IMR-90 (cell line): Measurements from ENCODE around the gene RHBDD2. TPM values are rescaled to one million over a fixed set of nuclear protein-coding genes. Genes with fewer than 3 reads are reported as not detected.

Source experiments
- ATAC-seq: fragments of 200-7000 bp; cut with Tn5 transposase; 2 replicates; pipeline ENCODE4 v1.9.1; 2020; ENCODE audit warnings: low read depth, mild to moderate bottlenecking, moderate library complexity
- BruUV-seq: library from RNA; stranded (reverse); fragments of 400-500 nt; replicated peaks from 2 replicates; lab custom pipeline; 2021; lab: Mats Ljungman, UMichigan
- CTCF ChIA-PET: fragments of 300-600 bp; formaldehyde crosslinking; extraction: SDS; loops from one replicate; lab custom pipeline; 2021; ENCODE audit warnings: antibody characterized with exemption; lab: Yijun Ruan, JAX
- POLR2A ChIA-PET: fragments of 300-600 bp; sonication (Branson Sonifier 250); formaldehyde crosslinking; loops from one replicate; lab custom pipeline; 2022; ENCODE audit warnings: antibody characterized with exemption; ENCODE audit not compliant: unreplicated experiment; lab: Charles Lee
- DNase-seq: peaks from one replicate; pipeline ENCODE4 v3.0.0; 2013
- H2AFZ ChIP-seq: replicated peaks from 2 replicates; pipeline ENCODE3; 2013; ENCODE audit warnings: low read length, mild to moderate bottlenecking; ENCODE audit not compliant: poor library complexity
- H2AK5ac ChIP-seq: 2 replicates; pipeline ENCODE4 v1.6.1; 2013; ENCODE audit warnings: low read depth, low read length, inconsistent platforms
- H2AK9ac ChIP-seq: replicated peaks from 2 replicates; pipeline ENCODE3; 2013; ENCODE audit warnings: mild to moderate bottlenecking, low read depth, low read length, moderate library complexity; ENCODE audit not compliant: poor library complexity
- H2BK120ac ChIP-seq: 2 replicates; pipeline ENCODE4 v1.6.1; 2013; ENCODE audit warnings: low read depth, low read length, inconsistent platforms
- H2BK15ac ChIP-seq: 3 replicates; pipeline ENCODE4 v1.6.1; 2013; ENCODE audit warnings: low read depth, low read length, inconsistent platforms
- H2BK20ac ChIP-seq: 2 replicates; pipeline ENCODE4 v1.6.1; 2013; ENCODE audit warnings: low read depth, mild to moderate bottlenecking, inconsistent platforms, low read length, moderate library complexity
- H2BK5ac ChIP-seq: 2 replicates; pipeline ENCODE4 v1.6.1; 2013; ENCODE audit warnings: mild to moderate bottlenecking, low read depth, low read length, inconsistent platforms; ENCODE audit not compliant: poor library complexity, severe bottlenecking
- H3K14ac ChIP-seq: replicated peaks from 2 replicates; pipeline ENCODE4 v1.6.1; 2013; ENCODE audit warnings: low read depth, low read length, inconsistent platforms
- H3K18ac ChIP-seq: 2 replicates; pipeline ENCODE4 v1.6.1; 2013; ENCODE audit warnings: low read depth, low read length, control low read depth
- H3K23ac ChIP-seq: 2 replicates; pipeline ENCODE4 v1.6.1; 2013; ENCODE audit warnings: low read depth, low read length, inconsistent platforms
- H3K27ac ChIP-seq: 2 replicates; pipeline ENCODE4 v1.5.1; 2013; ENCODE audit warnings: mild to moderate bottlenecking, control low read depth, low read length; ENCODE audit not compliant: insufficient read depth
- H3K27me3 ChIP-seq: 2 replicates; pipeline ENCODE4 v1.6.1; 2013; ENCODE audit warnings: low read length; ENCODE audit not compliant: control insufficient read depth, insufficient read depth
- H3K36me3 ChIP-seq: 2 replicates; pipeline ENCODE4 v1.6.1; 2013; ENCODE audit warnings: low read length, mixed read lengths; ENCODE audit not compliant: control insufficient read depth, insufficient read depth
- H3K4ac ChIP-seq: 2 replicates; pipeline ENCODE4 v1.6.1; 2013; ENCODE audit warnings: low read depth, low read length, inconsistent platforms
- H3K4me1 ChIP-seq: 2 replicates; pipeline ENCODE4 v1.6.1; 2013; ENCODE audit warnings: low read length, mixed read lengths; ENCODE audit not compliant: control insufficient read depth, insufficient read depth
- H3K4me2 ChIP-seq: 2 replicates; pipeline ENCODE4 v1.6.1; 2013; ENCODE audit warnings: low read depth, mild to moderate bottlenecking, control low read depth, low read length, moderate library complexity
- H3K4me3 ChIP-seq: 2 replicates; pipeline ENCODE4 v1.5.1; 2013; ENCODE audit warnings: low read depth, mild to moderate bottlenecking, control low read depth, low read length, moderate library complexity; ENCODE audit not compliant: insufficient read depth
- H3K56ac ChIP-seq: 2 replicates; pipeline ENCODE4 v1.6.1; 2013; ENCODE audit warnings: low read length, inconsistent platforms; ENCODE audit not compliant: insufficient read depth; ENCODE audit errors: extremely low read depth
- H3K79me1 ChIP-seq, 2 experiments: 2 replicates each; pipeline ENCODE4 v1.6.1; 2013; ENCODE audit warnings: low read length in 2 of 2, inconsistent platforms in 1 of 2, low read depth in 1 of 2
- H3K9ac ChIP-seq: 2 replicates; pipeline ENCODE4 v1.6.1; 2013; ENCODE audit warnings: low read depth, low read length, control low read depth
- H3K9me1 ChIP-seq: 2 replicates; pipeline ENCODE4 v1.6.1; 2013; ENCODE audit warnings: low read length, inconsistent platforms; ENCODE audit not compliant: insufficient read depth
- H3K9me3 ChIP-seq: 2 replicates; pipeline ENCODE4 v1.6.1; 2013; ENCODE audit warnings: low read length; ENCODE audit not compliant: control insufficient read depth, insufficient read depth
- H4K20me1 ChIP-seq: 2 replicates; pipeline ENCODE4 v1.6.1; 2013; ENCODE audit warnings: low read length, inconsistent platforms; ENCODE audit not compliant: insufficient read depth
- H4K5ac ChIP-seq: 2 replicates; pipeline ENCODE4 v1.6.1; 2013; ENCODE audit warnings: mild to moderate bottlenecking, low read depth, low read length, control low read depth
- H4K8ac ChIP-seq, 2 experiments: 2 replicates each; pipeline ENCODE4 v1.6.1; 2013; ENCODE audit warnings: low read depth in 2 of 2, low read length in 2 of 2, control low read depth in 1 of 2, inconsistent platforms in 1 of 2
- H4K91ac ChIP-seq: 2 replicates; pipeline ENCODE4 v1.6.1; 2013; ENCODE audit warnings: low read depth, low read length, inconsistent platforms; ENCODE audit not compliant: insufficient read depth
- BHLHE40 ChIP-seq: fragments of 150-350 bp; IDR thresholded peaks from 2 replicates; pipeline ENCODE4 v1.6.1; 2016; ENCODE audit warnings: mild to moderate bottlenecking, low read depth, low read length
- CEBPB ChIP-seq: IDR thresholded peaks from 2 replicates; pipeline ENCODE4 v1.6.1; 2012; ENCODE audit warnings: low read depth, low read length, improper control_type of control experiment
- CHD1 ChIP-seq: IDR thresholded peaks from 2 replicates; pipeline ENCODE4 v1.6.1; 2012; ENCODE audit warnings: low read depth, low read length, improper control_type of control experiment
- FOS ChIP-seq: fragments of 150-350 bp; IDR thresholded peaks from 2 replicates; pipeline ENCODE4 v1.6.1; 2016; ENCODE audit warnings: low read depth, low read length
- MAFK ChIP-seq: IDR thresholded peaks from 2 replicates; pipeline ENCODE4 v1.6.1; 2012; ENCODE audit warnings: low read depth, low read length, improper control_type of control experiment
- MXI1 ChIP-seq: IDR thresholded peaks from 2 replicates; pipeline ENCODE4 v1.6.1; 2012; ENCODE audit warnings: low read depth, mild to moderate bottlenecking, low read length, moderate library complexity, borderline replicate concordance
- NFE2L2 ChIP-seq: fragments of 150-350 bp; IDR thresholded peaks from 2 replicates; pipeline ENCODE4 v1.6.1; 2016; ENCODE audit warnings: low read depth, mild to moderate bottlenecking, low read length
- RAD21 ChIP-seq: IDR thresholded peaks from 2 replicates; pipeline ENCODE4 v1.6.1; 2012; ENCODE audit warnings: low read length, improper control_type of control experiment
- RFX5 ChIP-seq: IDR thresholded peaks from 2 replicates; pipeline ENCODE4 v1.8.0; 2012; ENCODE audit warnings: low read depth, mild to moderate bottlenecking, low read length, moderate library complexity
- SMC3 ChIP-seq: fragments of 150-350 bp; IDR thresholded peaks from 2 replicates; pipeline ENCODE4 v1.6.1; 2016; ENCODE audit warnings: low read depth, mild to moderate bottlenecking, antibody characterized with exemption, low read length, moderate library complexity
- WGBS, 2 experiments: methylation state at CpG; one replicate each; pipeline versions ENCODE4 v1.1.5 to v1.1.7; 2013; ENCODE audit warnings: missing lambda C conversion rate in 2 of 2; ENCODE audit not compliant: insufficient read length in 1 of 2; ENCODE audit errors: extremely low coverage in 2 of 2; 5-methylcytosine and 5-hydroxymethylcytosine counted together
- dilution Hi-C: fragments of 300-500 bp; cut with HindIII; formaldehyde crosslinking; loops from one replicate; pipeline ENCODE4 v1.14.3; 2018; ENCODE audit warnings: low sequenced_read_pairs; ENCODE audit not compliant: unreplicated experiment
- in situ Hi-C: fragments of 300-500 bp; cut with MboI; formaldehyde crosslinking; loops from 3 replicates; pipeline ENCODE4 v1.14.3; 2019; ENCODE audit warnings: low sequenced_read_pairs, inconsistent platforms, mixed read lengths
- intact Hi-C: fragments of 100-400 bp; cut with micrococcal nuclease; formaldehyde crosslinking; loops from 2 replicates; pipeline ENCODE4 v1.10.0; 2022
- polyA plus RNA-seq, 3 experiments: library from polyadenylated mRNA; depleted of rRNA; stranded (reverse); fragments of >200 nt; gene quantifications; 2 replicates each; pipeline ENCODE4 v1.2.3, GENCODE V29; 2012; ENCODE audit warnings: low replicate concordance in 1 of 3
- total RNA-seq: library from RNA; depleted of rRNA; stranded (reverse); fragments of >200 nt; gene quantifications from 2 replicates; pipeline ENCODE4 v1.2.3, GENCODE V29; 2012
- TF ChIP-seq, protein P1 (sequence below): conservative IDR thresholded peaks from 2 replicates; pipeline ENCODE4 v1.5.1; 2012; ENCODE audit warnings: mild to moderate bottlenecking, low read depth, low read length, improper control_type of control experiment
- TF ChIP-seq, protein P2 (sequence below): fragments of 150-350 bp; IDR thresholded peaks from 2 replicates; pipeline ENCODE4 v1.6.1; 2016; ENCODE audit warnings: low read depth, mild to moderate bottlenecking, low read length, moderate library complexity, borderline replicate concordance
- TF ChIP-seq, protein P3 (sequence below): fragments of 150-350 bp; IDR thresholded peaks from 2 replicates; pipeline ENCODE4 v1.6.1; 2017; ENCODE audit warnings: mild to moderate bottlenecking, antibody characterized with exemption, low read length, low read depth

Gene RHBDD2
- total and polyA plus RNA-seq, 2 of the 4 experiments (the other 2 are of a cell fraction) = 9.7 to 42.4 TPM

DNA sequence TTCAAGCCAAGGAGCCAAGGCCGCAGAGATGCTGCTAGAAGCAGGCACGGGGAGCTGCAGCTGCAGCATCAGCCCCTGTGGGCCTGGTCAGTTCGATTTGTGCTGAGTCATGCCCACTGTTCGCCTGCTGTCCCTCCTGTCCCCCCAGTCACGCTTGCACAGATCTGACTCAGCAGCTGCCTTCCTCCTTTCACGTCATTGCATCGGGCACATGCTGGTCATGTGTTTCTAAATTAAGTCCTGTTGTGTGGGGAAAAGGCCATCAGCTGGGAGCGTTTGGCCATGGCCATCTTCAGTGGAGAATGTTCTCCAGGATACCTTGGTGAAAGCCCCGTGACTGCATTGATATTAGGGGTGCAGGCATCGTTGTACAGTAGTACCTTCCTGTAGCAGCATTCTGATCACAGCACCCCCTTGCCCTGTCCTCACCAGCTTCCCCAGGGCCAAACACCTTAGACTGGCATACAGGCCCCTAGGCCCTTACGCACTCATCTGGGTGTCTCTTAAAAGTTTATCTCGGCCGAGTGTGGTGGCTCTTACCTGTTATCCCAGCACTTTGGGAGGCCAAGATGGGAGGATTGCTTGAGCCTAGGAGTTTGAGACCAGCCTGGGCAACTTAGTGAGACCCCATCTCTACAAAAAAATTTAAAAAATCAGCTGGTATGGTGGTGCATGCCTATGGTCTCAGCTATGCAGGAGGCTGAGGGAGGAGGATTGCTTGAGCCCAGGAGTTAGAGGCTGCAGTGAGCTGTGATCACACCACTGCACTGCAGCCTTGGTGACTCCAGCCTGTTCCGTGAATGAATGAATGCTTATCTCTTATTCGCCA is 59.3 kb downstream of the RHBDD2 start:
- H2BK5ac ChIP-seq = peak overlapping the region; percentile 82
- peak overlapping the region; percentile 91 for H2BK20ac ChIP-seq
- peaks cover 11 to 49% of the 10 kb centered on the region in 2 experiments for H3K79me1 ChIP-seq
- BruUV-seq = no TSS peak
- peak; percentile 94 for ATAC-seq
- no peak overlapping the region for H3K4me2 ChIP-seq
- H3K4ac ChIP-seq = peak overlapping the region; percentile 83
- peak overlapping the region; percentile 38; the same call in 1 of the 3 replicates for H2BK15ac ChIP-seq
- peak overlapping the region; percentile 78 for H3K27ac ChIP-seq
- in situ Hi-C loops (no loop called here), intact Hi-C loops (no loop called here), dilution Hi-C loops (no loop called here)
- WGBS, 2 experiments = 87% methylated on average over 5 of the region's 15 CpGs; no CpG with 5 or more reads in 1 of the 2 experiments
- H3K9ac ChIP-seq = no peak overlapping the region
- no peaks in the 10 kb centered on the region; the same call in 1 of the 2 replicates for H4K20me1 ChIP-seq
- peak overlapping the region; percentile 90 for H3K14ac ChIP-seq
- peaks cover 9% of the 10 kb centered on the region for H3K9me1 ChIP-seq
- H3K36me3 ChIP-seq = peaks cover 3% of the 10 kb centered on the region; the same call in 1 of the 2 replicates
- H2AFZ ChIP-seq = peak overlapping the region; percentile 77
- peak overlapping the region; percentile 87; the same call in 1 of the 2 replicates for H3K23ac ChIP-seq
- ChIA-PET CTCF (interaction anchor here (0.6 to 0.9 kb wide), 2 partner anchors 22 to 354 kb away, joined by 3 read pairs; no protein-coding TSS in a partner anchor), POLR2A (interaction anchor here (0.6 kb wide), 1 partner anchor 185 kb away, joined by 14 read pairs; no protein-coding TSS in a partner anchor)
- peak overlapping the region; percentile 75 for H3K18ac ChIP-seq
- H4K5ac ChIP-seq = peak overlapping the region; percentile 41; the same call in 1 of the 2 replicates
- DNase-seq = peak; percentile 96
- peak overlapping the region; percentile 96 for H2AK5ac ChIP-seq
- H2BK120ac ChIP-seq = peak overlapping the region; percentile 89
- no peak overlapping the region for H3K4me3 ChIP-seq
- H3K9me3 ChIP-seq = peaks cover 5% of the 10 kb centered on the region
- H3K4me1 ChIP-seq = peaks cover 5% of the 10 kb centered on the region
- peak overlapping the region; percentile 43 for H2AK9ac ChIP-seq
- H3K27me3 ChIP-seq = no peaks in the 10 kb centered on the region
- H3K56ac ChIP-seq = no peak overlapping the region
- peak overlapping the region in 1 of 2 experiments; percentile 83; a peak in 3 of 4 replicates for H4K8ac ChIP-seq
- peak overlapping the region; percentile 76 for H4K91ac ChIP-seq
- TF ChIP-seq CHD1 (no peak), FOS (peak; percentile 79), MAFK (peak; percentile 98), MXI1 (peak; percentile 80), BHLHE40 (peak; percentile 95), RFX5 (no peak), NFE2L2 (peak; percentile 100), RAD21 (no peak), SMC3 (no peak), CEBPB (peak; percentile 73)
- TF ChIP-seq, protein P1, sequence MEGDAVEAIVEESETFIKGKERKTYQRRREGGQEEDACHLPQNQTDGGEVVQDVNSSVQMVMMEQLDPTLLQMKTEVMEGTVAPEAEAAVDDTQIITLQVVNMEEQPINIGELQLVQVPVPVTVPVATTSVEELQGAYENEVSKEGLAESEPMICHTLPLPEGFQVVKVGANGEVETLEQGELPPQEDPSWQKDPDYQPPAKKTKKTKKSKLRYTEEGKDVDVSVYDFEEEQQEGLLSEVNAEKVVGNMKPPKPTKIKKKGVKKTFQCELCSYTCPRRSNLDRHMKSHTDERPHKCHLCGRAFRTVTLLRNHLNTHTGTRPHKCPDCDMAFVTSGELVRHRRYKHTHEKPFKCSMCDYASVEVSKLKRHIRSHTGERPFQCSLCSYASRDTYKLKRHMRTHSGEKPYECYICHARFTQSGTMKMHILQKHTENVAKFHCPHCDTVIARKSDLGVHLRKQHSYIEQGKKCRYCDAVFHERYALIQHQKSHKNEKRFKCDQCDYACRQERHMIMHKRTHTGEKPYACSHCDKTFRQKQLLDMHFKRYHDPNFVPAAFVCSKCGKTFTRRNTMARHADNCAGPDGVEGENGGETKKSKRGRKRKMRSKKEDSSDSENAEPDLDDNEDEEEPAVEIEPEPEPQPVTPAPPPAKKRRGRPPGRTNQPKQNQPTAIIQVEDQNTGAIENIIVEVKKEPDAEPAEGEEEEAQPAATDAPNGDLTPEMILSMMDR = no peak
- TF ChIP-seq, protein P2, sequence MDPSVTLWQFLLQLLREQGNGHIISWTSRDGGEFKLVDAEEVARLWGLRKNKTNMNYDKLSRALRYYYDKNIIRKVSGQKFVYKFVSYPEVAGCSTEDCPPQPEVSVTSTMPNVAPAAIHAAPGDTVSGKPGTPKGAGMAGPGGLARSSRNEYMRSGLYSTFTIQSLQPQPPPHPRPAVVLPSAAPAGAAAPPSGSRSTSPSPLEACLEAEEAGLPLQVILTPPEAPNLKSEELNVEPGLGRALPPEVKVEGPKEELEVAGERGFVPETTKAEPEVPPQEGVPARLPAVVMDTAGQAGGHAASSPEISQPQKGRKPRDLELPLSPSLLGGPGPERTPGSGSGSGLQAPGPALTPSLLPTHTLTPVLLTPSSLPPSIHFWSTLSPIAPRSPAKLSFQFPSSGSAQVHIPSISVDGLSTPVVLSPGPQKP = no peak
- TF ChIP-seq, protein P3, sequence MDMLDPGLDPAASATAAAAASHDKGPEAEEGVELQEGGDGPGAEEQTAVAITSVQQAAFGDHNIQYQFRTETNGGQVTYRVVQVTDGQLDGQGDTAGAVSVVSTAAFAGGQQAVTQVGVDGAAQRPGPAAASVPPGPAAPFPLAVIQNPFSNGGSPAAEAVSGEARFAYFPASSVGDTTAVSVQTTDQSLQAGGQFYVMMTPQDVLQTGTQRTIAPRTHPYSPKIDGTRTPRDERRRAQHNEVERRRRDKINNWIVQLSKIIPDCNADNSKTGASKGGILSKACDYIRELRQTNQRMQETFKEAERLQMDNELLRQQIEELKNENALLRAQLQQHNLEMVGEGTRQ = peak; percentile 83
